ENCODE data around the gene JADE1.
A peak's percentile ranks its signal among the peaks of the same experiment; 100 is the strongest.

The JADE1 gene

GRCh38 chr4:128809477-128810330 lies at the start of gene JADE1:
JADE1 (plus strand) TSS chr4:128809700; CDS start chr4:128831759, 22,059 bp downstream.
- peak; percentile 87 for DNase-seq

- DNase-seq = no peak
Observed at GRCh38 chr4:128766781-128767180, 42.7 kb upstream of the JADE1 start.

- DNase-seq = no peak
Observed at GRCh38 chr4:128768373-128768996, 41.0 kb upstream of the JADE1 start.

GRCh38 chr4:128769011-128769410 lies 40.5 kb upstream of the JADE1 start:
- DNase-seq = no peak

- no peak for DNase-seq
Observed at GRCh38 chr4:128770807-128771206, 38.7 kb upstream of the JADE1 start.

- DNase-seq = no peak
Observed at GRCh38 chr4:128775477-128775876, 34.0 kb upstream of the JADE1 start.

- DNase-seq = no peak
Observed at GRCh38 chr4:128775916-128776315, 33.6 kb upstream of the JADE1 start.

- no peak for DNase-seq
Observed at GRCh38 chr4:128776794-128777216, 32.7 kb upstream of the JADE1 start.

- DNase-seq = no peak
Observed at GRCh38 chr4:128780688-128781087, 28.8 kb upstream of the JADE1 start.

- DNase-seq = peak; percentile 46
Observed at GRCh38 chr4:128782076-128782715, 27.3 kb upstream of the JADE1 start.

GRCh38 chr4:128782875-128783614 lies 26.5 kb upstream of the JADE1 start:
- DNase-seq = no peak

- DNase-seq = no peak
Observed at GRCh38 chr4:128787509-128788311, 21.8 kb upstream of the JADE1 start.

- no peak for DNase-seq
Observed at GRCh38 chr4:128793859-128794672, 15.4 kb upstream of the JADE1 start.

- DNase-seq = no peak
Observed at GRCh38 chr4:128796934-128797333, 12.6 kb upstream of the JADE1 start.

GRCh38 chr4:128800284-128800683 lies 9.2 kb upstream of the JADE1 start:
- DNase-seq = no peak

GRCh38 chr4:128800701-128801284 lies 8.7 kb upstream of the JADE1 start:
- DNase-seq = no peak

GRCh38 chr4:128802680-128803628 lies 6.5 kb upstream of the JADE1 start:
- DNase-seq = no peak

- DNase-seq = no peak
Observed at GRCh38 chr4:128803783-128804182, 5.7 kb upstream of the JADE1 start.

GRCh38 chr4:128810331-128810870 lies 901 bp downstream of the JADE1 start:
- DNase-seq = peak; percentile 19
